Astrocyte of the spinal cord (primary cell): ENCODE data around the gene IVNS1ABP.

Experiments used
- DNase-seq: peaks from one replicate; pipeline ENCODE4 v3.0.0; 2011; ENCODE audit warnings: low read depth, low spot score
- H3K4me3 ChIP-seq: 2 replicates; pipeline ENCODE4 v1.5.1; 2011; ENCODE audit warnings: low read depth, mild to moderate bottlenecking, low read length, moderate library complexity
- CTCF ChIP-seq: IDR thresholded peaks from 2 replicates; pipeline ENCODE4 v1.5.1; 2012; ENCODE audit warnings: low read depth, mild to moderate bottlenecking, low read length, inconsistent platforms
- in situ Hi-C: cut with HindIII; loops from 2 replicates; pipeline ENCODE4 v1.10.0; 2017; ENCODE audit warnings: low sequenced_read_pairs

IVNS1ABP gene

GRCh38 chr1:185345913-185346720, 29.1 kb upstream of the IVNS1ABP start:
- no peak for TF ChIP-seq CTCF
- no peak overlapping the region for H3K4me3 ChIP-seq
- in situ Hi-C loops: no loop called here
- no peak for DNase-seq

- TF ChIP-seq CTCF: no peak
- in situ Hi-C loops: no loop called here
- DNase-seq: no peak
- H3K4me3 ChIP-seq: no peak overlapping the region
Measured at GRCh38 chr1:185343306-185343705, 26.3 kb upstream of the IVNS1ABP start.

- in situ Hi-C loops: no loop called here
- H3K4me3 ChIP-seq: no peak overlapping the region
- no peak for DNase-seq
- TF ChIP-seq CTCF: no peak
Measured at GRCh38 chr1:185342672-185343259, 25.7 kb upstream of the IVNS1ABP start.

- no peak for TF ChIP-seq CTCF
- in situ Hi-C loops: no loop called here
- DNase-seq: peak; percentile 23
Measured at GRCh38 chr1:185342017-185342416, 25.0 kb upstream of the IVNS1ABP start.

GRCh38 chr1:185341196-185341781, 24.2 kb upstream of the IVNS1ABP start:
- in situ Hi-C loops: no loop called here
- no peak for DNase-seq
- no peak overlapping the region for H3K4me3 ChIP-seq
- TF ChIP-seq CTCF: no peak

More at GRCh38 chr1:185342017-185342416, 25.0 kb upstream of the IVNS1ABP start:
- H3K4me3 ChIP-seq: no peak overlapping the region

GRCh38 chr1:185338719-185339622, 21.9 kb upstream of the IVNS1ABP start:
- TF ChIP-seq CTCF: no peak
- H3K4me3 ChIP-seq: no peak overlapping the region
- in situ Hi-C loops: no loop called here
- peak; percentile 48 for DNase-seq
